Activated naive CD8-positive, alpha-beta T cell treated with anti-CD3 and anti-CD28 coated beads for 36 hours (primary cell): ENCODE measurements around the gene TRAPPC1. TPM values are rescaled to one million over a fixed set of nuclear protein-coding genes. Genes with fewer than 3 reads are reported as not detected.

Experiments used
- DNase-seq: peaks from one replicate; pipeline ENCODE4 v3.0.0; 2021
- H3K27ac Mint-ChIP-seq: one replicate; pipeline ENCODE4 v1.8.0; 2022; ENCODE audit warnings: mild to moderate bottlenecking, moderate library complexity, mixed read lengths
- H3K27me3 Mint-ChIP-seq: one replicate; pipeline ENCODE4 v1.8.0; 2022; ENCODE audit warnings: mild to moderate bottlenecking, mixed read lengths
- H3K36me3 Mint-ChIP-seq: one replicate; pipeline ENCODE4 v1.8.0; 2021; ENCODE audit warnings: mild to moderate bottlenecking, mixed read lengths
- H3K4me1 Mint-ChIP-seq: one replicate; pipeline ENCODE4 v1.8.0; 2021; ENCODE audit warnings: mixed read lengths
- H3K4me3 Mint-ChIP-seq: one replicate; pipeline ENCODE4 v1.8.0; 2022; ENCODE audit warnings: mild to moderate bottlenecking, moderate library complexity, mixed read lengths
- H3K9me3 Mint-ChIP-seq: one replicate; pipeline ENCODE4 v1.8.0; 2022; ENCODE audit warnings: mixed read lengths
- total RNA-seq, 2 experiments: library from RNA; stranded (reverse); gene quantifications; one replicate each; pipeline ENCODE4 v1.2.3, GENCODE V29; 2021

Gene TRAPPC1
- total RNA-seq, 2 experiments from 2014 or later = 131 to 143 TPM

DNA sequence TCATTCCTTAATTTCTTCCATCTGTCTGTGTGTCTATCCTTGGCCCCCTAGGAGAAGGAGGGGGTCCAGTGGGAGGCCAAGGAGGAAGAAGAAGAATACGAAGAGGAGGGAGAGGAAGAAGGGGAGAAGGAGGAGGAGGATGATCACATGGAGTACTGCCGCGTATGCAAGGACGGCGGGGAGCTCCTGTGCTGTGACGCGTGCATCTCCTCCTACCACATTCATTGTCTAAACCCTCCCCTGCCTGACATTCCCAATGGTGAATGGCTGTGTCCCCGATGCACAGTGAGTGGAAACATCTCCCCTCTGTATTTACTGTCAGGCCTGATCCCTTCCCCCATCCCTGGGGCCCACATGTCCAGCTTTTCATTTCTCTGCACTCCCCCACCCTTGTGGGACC, 36.9 kb downstream of the TRAPPC1 start:
- Mint-ChIP-seq H3K4me1 (peaks cover 4% of the 10 kb centered on the region), H3K36me3 (peaks cover 29% of the 10 kb centered on the region), H3K27ac (peak overlapping the region; percentile 40), H3K27me3 (no peaks in the 10 kb centered on the region), H3K9me3 (no peaks in the 10 kb centered on the region), H3K4me3 (no peak overlapping the region)
- DNase-seq = no peak

DNA sequence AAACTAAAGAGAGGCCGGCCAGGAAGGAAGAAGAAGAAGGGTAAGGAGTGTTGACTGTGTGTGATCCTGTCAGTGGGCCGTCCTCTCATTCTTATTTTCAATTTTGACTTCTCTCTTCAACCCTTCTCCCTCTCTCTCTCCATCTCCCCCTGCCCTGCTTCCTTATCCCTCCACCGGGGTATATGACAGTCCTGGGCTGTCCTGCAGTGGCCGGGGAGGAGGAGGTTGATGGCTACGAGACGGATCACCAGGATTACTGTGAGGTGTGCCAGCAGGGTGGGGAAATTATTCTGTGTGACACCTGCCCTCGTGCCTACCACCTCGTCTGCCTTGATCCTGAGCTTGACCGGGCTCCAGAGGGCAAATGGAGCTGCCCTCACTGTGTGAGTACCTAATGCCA, 37.5 kb downstream of the TRAPPC1 start:
- Mint-ChIP-seq H3K4me3 (no peak overlapping the region), H3K4me1 (peaks cover 4% of the 10 kb centered on the region), H3K36me3 (peaks cover 32% of the 10 kb centered on the region), H3K9me3 (no peaks in the 10 kb centered on the region), H3K27ac (peak overlapping the region; percentile 40), H3K27me3 (no peaks in the 10 kb centered on the region)
- no peak for DNase-seq

DNA sequence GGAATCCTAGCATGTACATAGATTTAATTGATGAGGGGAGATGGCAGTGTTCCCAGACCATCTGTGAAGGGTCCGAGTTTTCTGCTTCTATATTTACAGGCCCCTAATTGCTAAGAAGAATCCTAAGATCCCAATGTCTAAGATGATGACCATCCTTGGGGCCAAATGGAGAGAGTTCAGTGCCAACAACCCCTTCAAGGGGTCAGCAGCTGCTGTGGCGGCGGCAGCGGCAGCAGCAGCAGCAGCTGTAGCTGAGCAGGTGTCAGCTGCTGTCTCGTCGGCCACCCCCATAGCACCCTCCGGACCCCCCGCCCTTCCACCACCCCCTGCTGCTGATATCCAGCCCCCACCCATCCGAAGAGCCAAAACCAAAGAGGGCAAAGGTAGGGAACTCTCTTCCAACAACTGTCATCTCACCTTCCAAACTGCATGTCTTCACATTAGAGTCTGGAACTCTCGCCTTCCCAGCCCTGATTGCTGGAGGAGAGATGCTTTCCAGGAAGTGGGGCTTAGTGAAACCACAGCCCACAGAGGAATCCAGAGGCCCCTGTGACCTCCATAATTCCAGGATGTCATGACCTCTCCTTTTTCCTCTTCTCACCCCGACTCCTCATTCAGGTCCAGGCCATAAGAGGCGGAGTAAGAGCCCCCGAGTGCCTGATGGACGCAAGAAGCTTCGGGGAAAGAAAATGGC, 38.4 kb downstream of the TRAPPC1 start:
- Mint-ChIP-seq H3K36me3 (peaks cover 29% of the 10 kb centered on the region), H3K27ac (peak overlapping the region; percentile 40), H3K4me1 (peaks cover 4% of the 10 kb centered on the region), H3K9me3 (no peaks in the 10 kb centered on the region), H3K4me3 (no peak overlapping the region), H3K27me3 (no peaks in the 10 kb centered on the region)
- no peak for DNase-seq

DNA sequence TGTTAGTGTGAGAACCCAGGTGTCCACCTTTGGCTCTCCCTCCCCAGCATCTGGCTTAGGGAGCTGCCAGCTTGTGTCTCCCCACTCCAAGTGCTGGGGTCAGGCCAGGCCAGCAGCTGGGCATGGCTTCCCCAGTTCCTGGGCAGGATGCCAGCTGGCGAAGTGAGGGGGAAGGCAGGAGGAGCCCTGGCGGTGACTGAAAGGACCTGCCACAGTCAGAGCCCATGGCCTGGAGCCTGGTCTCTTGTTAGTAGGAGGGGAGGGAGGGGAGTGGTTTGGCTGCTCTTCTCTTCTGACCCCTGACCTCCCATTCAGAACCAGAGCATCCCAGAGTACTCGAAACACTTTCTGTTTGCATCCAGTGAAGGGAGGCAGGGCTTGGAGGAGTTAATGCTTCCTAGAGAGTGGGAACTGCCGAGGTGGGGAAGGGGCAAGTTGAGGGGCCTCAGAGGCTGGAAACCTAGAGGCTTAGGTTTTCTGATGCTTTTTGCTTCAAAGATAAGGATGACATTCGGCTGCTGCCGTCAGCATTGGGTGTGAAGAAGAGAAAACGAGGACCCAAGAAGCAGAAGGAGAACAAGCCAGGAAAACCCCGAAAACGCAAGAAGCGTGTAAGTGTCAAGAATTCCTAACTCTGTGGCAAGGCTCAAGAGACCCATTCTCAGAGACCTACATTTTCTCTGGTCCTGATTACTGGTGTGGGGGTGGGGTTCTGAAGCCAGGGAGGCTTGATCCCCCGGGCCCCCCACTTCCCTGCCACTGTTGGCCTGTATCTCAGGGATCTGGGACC, 42.4 kb downstream of the TRAPPC1 start:
- DNase-seq = peak; percentile 47
- peaks cover 21% of the 10 kb centered on the region for H3K36me3 Mint-ChIP-seq

DNA sequence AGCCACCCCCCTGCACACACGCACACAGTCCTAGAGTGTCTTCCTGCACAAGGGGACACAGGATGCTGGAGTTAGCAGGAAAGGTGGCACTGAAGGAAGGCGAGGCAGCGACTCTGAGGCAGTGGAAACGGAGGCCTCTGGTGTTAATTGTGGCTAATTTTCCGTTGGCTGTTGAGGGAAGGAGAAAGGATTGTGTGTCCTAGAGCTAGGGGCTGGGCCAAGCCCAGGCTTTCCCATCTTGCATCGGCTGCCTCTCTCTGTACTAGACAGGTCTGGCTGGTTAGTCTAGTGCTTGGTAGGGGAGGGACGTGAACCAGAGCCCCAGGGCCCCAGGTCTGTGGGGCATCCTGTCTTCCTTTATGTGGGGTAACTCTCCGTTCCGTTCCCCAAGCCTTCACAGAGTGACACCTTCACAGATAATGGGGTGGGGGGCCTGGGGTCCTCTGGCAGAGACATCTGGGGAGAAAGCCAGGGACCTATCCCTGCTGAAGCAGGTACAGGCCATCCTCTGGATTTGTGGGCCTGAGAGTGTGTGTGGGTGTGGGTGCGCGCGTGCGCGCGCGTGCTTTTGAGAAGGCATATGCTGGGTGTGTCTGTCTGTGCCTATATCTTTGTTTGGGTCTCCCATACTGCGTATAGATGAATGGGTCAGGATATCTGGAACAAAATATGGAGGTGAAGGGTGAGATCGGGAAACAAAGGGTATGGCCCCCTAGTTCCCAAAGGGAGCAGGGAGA, 43.4 kb downstream of the TRAPPC1 start, which contains the start of gene CHD3:
Gene CHD3 (plus strand): TSS at position 606 of the 737 bp plus-strand sequence. CDS start 212 bp downstream, outside the sequence.
- DNase-seq = peak; percentile 63
- Mint-ChIP-seq H3K9me3 (no peaks in the 10 kb centered on the region), H3K4me1 (no peaks in the 10 kb centered on the region), H3K36me3 (peaks cover 18% of the 10 kb centered on the region), H3K27ac (no peak within 1 kb of the TSS), H3K4me3 (no peak within 1 kb of the TSS), H3K27me3 (no peaks in the 10 kb centered on the region)

More for the DNA sequence above, 42.4 kb downstream of the TRAPPC1 start:
- Mint-ChIP-seq H3K9me3 (no peaks in the 10 kb centered on the region), H3K4me1 (no peaks in the 10 kb centered on the region), H3K27me3 (no peaks in the 10 kb centered on the region), H3K27ac (no peak overlapping the region), H3K4me3 (no peak overlapping the region)

DNA sequence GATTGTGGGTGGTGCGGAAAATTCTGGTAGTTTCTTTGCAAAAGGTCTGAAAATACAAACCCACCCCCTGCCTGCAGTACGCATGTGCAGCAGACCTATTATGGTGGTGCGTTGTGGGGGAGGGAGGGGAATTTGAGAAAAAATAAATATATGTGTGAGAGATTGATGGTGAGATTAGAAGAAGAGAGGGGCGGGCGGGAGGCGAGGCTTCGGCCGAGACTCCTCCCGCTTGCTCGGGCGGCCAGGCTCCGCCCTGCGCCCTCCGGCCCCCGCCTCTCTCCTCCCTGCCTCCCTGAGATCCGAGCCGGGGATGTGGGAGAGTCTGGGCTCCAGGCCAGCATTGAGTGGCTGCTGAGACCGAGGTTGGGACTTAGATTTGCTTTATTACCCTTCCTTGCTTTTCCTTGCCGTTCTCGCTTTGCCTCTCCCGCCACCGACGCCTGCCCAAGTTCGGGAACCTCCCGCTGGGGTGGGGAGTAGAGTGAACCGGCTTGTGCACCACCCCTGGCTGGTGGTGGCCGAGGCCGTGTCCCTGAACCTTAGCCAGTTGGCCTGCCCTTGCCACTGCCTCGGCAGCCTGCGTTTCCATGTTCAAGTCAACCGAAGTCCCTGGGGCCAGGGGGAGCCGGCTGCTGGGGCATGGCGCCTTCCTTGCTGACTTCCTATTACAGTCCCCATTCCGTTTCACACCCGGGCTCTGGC, 44.1 kb downstream of the TRAPPC1 start:
- peak; percentile 86 for DNase-seq
- H3K4me3 Mint-ChIP-seq = no peak overlapping the region
- H3K27me3 Mint-ChIP-seq = no peaks in the 10 kb centered on the region
- no peak overlapping the region for H3K27ac Mint-ChIP-seq
- H3K36me3 Mint-ChIP-seq = peaks cover 16% of the 10 kb centered on the region
- no peaks in the 10 kb centered on the region for H3K4me1 Mint-ChIP-seq
- H3K9me3 Mint-ChIP-seq = no peaks in the 10 kb centered on the region

DNA sequence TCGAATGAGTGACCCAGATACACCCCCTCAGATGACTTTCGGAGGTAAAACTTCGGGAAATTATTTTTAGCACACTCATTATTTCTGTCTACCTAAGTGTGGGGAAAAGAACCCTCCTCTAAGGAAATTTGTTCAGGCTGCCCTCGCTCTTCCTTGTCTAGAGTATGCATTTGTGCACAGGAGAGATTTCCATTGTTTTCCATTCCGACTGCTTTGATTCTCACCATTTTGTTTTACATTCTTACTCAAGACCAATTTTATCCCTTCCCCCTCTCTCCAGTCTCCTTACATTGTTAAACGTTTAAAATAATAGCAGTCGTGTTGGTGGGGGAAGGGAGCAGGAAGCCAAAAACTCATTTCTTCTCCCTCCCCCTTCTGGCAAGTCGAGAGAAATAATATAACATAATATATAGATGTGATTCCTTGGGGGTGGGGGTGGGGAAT, 44.7 kb downstream of the TRAPPC1 start:
- Mint-ChIP-seq H3K4me1 (no peaks in the 10 kb centered on the region), H3K27ac (no peak overlapping the region), H3K27me3 (no peaks in the 10 kb centered on the region), H3K9me3 (no peaks in the 10 kb centered on the region), H3K4me3 (no peak overlapping the region), H3K36me3 (peaks cover 16% of the 10 kb centered on the region)
- DNase-seq = no peak

DNA sequence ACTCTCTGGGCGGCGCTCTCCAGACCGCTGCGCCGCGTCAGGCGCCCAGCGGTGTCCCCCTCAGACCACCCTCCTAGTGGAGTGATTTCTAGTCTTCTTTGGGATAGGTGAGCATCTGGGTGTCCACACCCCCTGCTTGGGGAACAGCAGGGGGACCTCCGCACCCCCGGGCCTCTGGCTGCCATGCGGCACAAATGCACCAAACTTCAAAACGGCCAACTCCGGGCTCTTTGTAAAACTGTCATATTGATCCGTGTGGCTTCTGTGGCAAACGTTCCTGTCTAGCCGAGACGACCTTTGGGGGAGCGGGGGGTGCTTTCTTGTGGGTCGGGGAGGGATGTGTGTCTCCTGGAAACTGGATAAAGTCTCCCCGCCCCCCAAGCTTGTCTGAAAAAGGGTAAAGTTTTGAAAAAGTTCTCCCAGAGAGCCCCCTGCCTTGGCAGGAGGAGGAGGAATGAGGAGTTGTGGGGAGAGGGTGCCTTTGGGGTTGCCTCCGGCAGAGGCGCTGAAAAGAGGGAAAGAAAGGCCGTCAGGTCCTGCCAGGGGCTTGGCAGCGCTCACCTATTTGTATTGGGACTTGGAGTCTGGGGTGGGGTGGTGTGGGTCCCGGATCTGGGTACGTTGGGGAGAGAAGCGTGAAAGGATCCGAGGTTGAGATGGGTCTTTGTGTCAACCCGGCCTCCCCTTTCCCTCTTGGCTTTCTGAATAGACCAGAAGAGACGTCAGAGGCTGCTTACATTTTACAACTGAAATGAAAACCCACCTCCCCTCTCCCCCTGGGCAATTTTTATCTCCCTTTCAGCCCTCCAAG, 45.3 kb downstream of the TRAPPC1 start:
- Mint-ChIP-seq H3K27me3 (no peaks in the 10 kb centered on the region), H3K36me3 (peaks cover 16% of the 10 kb centered on the region), H3K27ac (no peak overlapping the region), H3K4me1 (no peaks in the 10 kb centered on the region), H3K4me3 (no peak overlapping the region), H3K9me3 (no peaks in the 10 kb centered on the region)
- peak; percentile 65 for DNase-seq

DNA sequence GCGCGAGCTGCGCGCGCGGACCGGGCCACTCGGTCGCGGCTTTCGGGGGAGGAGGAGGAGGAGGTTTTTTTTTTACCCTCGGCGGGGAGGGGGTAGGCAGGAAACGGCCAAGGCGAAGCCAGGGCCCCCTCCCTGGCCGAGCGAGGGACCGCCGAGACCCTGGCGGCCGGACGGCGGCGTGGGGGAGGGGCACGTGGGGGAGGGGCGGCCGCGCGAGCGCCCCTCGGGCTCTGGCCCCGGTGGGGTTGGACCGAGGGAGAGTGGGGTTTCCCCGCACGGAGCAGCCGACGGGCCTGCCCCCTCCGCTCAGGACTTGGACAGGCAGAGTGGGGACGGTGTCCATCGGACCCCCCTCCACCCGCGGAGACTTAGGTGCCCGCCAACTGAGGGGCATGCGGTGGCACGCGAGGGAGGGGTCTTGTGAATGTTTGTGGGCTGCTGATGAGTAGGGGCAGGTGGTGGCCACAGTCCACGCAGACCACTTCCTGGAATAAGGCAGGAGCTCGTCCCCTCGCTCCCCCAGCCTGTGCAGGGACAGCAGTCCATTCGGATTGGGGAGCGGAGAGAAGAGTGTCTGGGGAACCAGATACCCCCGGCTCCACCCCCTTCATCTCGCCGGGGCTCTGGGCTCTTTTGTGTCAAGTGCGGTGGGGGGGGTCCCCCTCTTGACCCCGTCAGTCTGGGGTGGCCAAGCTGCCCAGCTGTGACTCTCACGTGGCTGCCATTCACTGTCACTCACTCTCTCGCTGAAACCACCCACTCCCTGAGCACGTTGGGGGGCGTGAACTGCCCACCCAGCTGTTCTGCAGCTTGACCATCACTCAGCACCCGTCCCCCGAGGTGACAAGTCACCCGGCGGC, 46.1 kb downstream of the TRAPPC1 start:
- Mint-ChIP-seq H3K4me3 (peak overlapping the region; percentile 59), H3K27me3 (no peaks in the 10 kb centered on the region), H3K9me3 (no peaks in the 10 kb centered on the region), H3K4me1 (no peaks in the 10 kb centered on the region), H3K27ac (peak overlapping the region; percentile 66), H3K36me3 (peaks cover 13% of the 10 kb centered on the region)
- DNase-seq = peak; percentile 62

DNA sequence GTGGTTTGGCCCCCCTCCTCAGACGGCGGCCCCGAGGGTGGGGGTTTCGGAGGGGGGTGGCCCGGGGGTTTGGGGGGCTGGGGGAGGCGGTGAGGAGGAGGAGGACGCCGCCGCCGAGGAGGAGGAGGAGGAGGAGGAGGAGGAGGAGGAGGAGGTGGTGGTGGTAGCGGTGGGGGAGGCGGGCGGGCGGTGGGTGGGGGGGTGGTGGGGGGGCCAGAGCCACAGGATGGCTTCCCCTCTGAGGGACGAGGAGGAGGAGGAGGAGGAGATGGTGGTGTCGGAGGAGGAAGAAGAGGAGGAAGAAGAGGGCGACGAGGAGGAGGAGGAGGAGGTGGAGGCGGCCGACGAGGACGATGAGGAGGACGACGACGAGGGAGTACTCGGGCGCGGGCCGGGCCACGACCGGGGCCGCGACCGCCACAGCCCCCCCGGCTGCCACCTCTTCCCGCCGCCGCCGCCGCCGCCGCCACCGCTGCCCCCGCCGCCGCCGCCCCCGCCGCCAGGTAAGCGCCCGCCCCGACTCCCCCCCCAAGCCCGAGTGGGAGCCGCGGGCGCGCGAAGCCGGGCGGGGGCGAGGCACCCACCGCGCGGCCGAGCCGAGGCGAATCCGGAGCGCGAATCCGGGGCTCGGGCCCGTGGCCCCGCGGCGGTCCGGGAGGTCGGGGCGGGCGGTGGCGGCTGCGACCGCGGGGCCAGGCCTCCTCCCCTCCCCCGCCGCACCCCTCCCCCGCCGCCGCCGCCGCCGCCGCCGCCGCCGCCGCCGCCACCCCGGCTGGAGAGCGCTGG, 47.0 kb downstream of the TRAPPC1 start:
- peak; percentile 45 for DNase-seq
- peaks cover 9% of the 10 kb centered on the region for H3K36me3 Mint-ChIP-seq
- no peaks in the 10 kb centered on the region for H3K4me1 Mint-ChIP-seq
- H3K4me3 Mint-ChIP-seq = peak overlapping the region; percentile 79
- no peaks in the 10 kb centered on the region for H3K9me3 Mint-ChIP-seq
- H3K27me3 Mint-ChIP-seq = no peaks in the 10 kb centered on the region
- H3K27ac Mint-ChIP-seq = peak overlapping the region; percentile 86

DNA sequence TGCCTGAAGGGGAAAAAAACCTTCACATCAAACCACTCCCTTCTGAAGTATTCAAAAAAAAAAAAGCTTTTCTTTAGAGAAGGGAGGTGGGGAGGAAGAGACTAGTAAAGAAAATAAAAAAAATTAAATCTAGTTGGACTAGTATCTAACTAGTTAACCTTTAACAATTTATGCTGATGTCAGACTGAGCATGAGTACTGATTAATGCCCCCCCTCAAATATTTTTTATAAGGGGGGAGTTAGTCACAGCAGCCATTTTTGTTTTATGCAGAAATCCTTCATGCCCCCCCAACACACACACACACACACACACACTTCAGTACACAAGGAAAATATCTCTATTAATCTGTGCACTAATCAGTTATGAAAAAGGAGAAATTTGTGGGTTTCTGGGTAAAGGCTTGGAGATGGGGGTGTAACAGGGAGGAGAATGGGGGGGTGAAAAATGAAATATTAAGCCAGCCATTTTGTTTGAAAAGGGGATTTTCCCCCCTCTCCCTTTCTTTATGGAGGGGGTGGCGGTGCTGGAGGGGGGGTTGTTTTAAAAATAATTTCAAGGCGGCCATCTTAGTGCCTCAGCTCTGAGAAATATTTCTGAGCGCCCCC, 47.9 kb downstream of the TRAPPC1 start:
- peak overlapping the region; percentile 87 for H3K27ac Mint-ChIP-seq
- no peaks in the 10 kb centered on the region for H3K9me3 Mint-ChIP-seq
- DNase-seq = peak; percentile 12
- no peaks in the 10 kb centered on the region for H3K27me3 Mint-ChIP-seq
- no peaks in the 10 kb centered on the region for H3K4me1 Mint-ChIP-seq
- H3K36me3 Mint-ChIP-seq = peaks cover 6% of the 10 kb centered on the region
- peak overlapping the region; percentile 76 for H3K4me3 Mint-ChIP-seq

DNA sequence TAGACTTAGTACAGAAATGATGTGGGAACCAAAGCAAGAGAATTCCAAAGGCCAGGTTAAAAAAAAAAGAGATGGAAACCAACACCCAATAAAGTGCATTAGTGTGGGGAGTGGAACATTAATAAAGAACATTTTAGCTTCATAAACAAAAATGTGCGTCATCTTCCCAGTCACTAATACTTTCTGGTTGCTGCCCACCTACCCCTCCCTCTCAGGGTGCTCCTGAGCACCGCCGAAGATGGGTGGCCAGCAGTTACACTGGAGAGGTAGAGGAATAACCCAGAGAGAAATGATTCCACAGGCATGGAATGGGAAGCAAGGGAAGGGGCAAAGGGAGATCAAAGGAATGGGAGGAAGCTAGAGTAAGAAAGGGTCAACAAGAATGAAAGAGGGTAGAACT, 49.1 kb downstream of the TRAPPC1 start:
- H3K27me3 Mint-ChIP-seq = no peaks in the 10 kb centered on the region
- H3K9me3 Mint-ChIP-seq = no peaks in the 10 kb centered on the region
- peaks cover 6% of the 10 kb centered on the region for H3K36me3 Mint-ChIP-seq
- no peak overlapping the region for H3K27ac Mint-ChIP-seq
- no peak for DNase-seq
- H3K4me1 Mint-ChIP-seq = no peaks in the 10 kb centered on the region
- H3K4me3 Mint-ChIP-seq = no peak overlapping the region
